ENCODE results near the gene ST8SIA5. TPM values are rescaled to one million over a fixed set of nuclear protein-coding genes. Genes with fewer than 3 reads are reported as not detected.

Gene ST8SIA5
- total RNA-seq, 2 experiments from 2014 or later = not detected

- intact Hi-C loops (cut with DNase I, micrococcal nuclease) = no loop called here
- Mint-ChIP-seq H3K27me3 (no peaks in the 10 kb centered on the region), H3K4me1 (no peaks in the 10 kb centered on the region), H3K9me3 (ENCODE audit: low read depth) (no peaks in the 10 kb centered on the region), H3K36me3 (ENCODE audit: low read depth) (no peaks in the 10 kb centered on the region), H3K27ac (no peak overlapping the region), H3K4me3 (no peak overlapping the region)
- POLR2A ChIA-PET = no interaction called here
- no peak for DNase-seq
- CTCF ChIA-PET = interaction anchor here (1.2 kb wide), 1 partner anchor 18 kb away, joined by 4 read pairs; no protein-coding TSS in a partner anchor
- ATAC-seq = no peak
Observed at GRCh38 chr18:46639386-46639785, 117.5 kb downstream of the ST8SIA5 start.

- intact Hi-C loops (cut with DNase I, micrococcal nuclease) = no loop called here
- no peaks in the 10 kb centered on the region for H3K27me3 Mint-ChIP-seq
- POLR2A ChIA-PET = no interaction called here
- DNase-seq (no peak), ATAC-seq (no peak)
- H3K36me3 Mint-ChIP-seq (ENCODE audit: low read depth) = no peaks in the 10 kb centered on the region
- CTCF ChIA-PET = no interaction called here
- no peaks in the 10 kb centered on the region for H3K4me1 Mint-ChIP-seq
- no peak overlapping the region for H3K4me3 Mint-ChIP-seq
- H3K9me3 Mint-ChIP-seq (ENCODE audit: low read depth) = no peaks in the 10 kb centered on the region
- no peak overlapping the region for H3K27ac Mint-ChIP-seq
Observed at GRCh38 chr18:46636040-46636630, 120.7 kb downstream of the ST8SIA5 start.

- H3K4me3 Mint-ChIP-seq = no peak overlapping the region
- intact Hi-C loops (cut with DNase I, micrococcal nuclease) = no loop called here
- H3K27ac Mint-ChIP-seq = no peak overlapping the region
- no peaks in the 10 kb centered on the region for H3K4me1 Mint-ChIP-seq
- H3K27me3 Mint-ChIP-seq = no peaks in the 10 kb centered on the region
- no peaks in the 10 kb centered on the region for H3K9me3 Mint-ChIP-seq (ENCODE audit: low read depth)
- no peak for DNase-seq
- ChIA-PET CTCF (interaction anchor here (0.5 kb wide), 1 partner anchor 351 kb away, joined by 3 read pairs; no protein-coding TSS in a partner anchor), POLR2A (no interaction called here)
- no peak for ATAC-seq
- H3K36me3 Mint-ChIP-seq (ENCODE audit: low read depth) = no peaks in the 10 kb centered on the region
Observed at GRCh38 chr18:46632401-46633071, 124.3 kb downstream of the ST8SIA5 start.

- H3K36me3 Mint-ChIP-seq (ENCODE audit: low read depth) = no peaks in the 10 kb centered on the region
- ChIA-PET CTCF (interaction anchor here (0.9 kb wide), 1 partner anchor 87 kb away, joined by 3 read pairs; no protein-coding TSS in a partner anchor), POLR2A (no interaction called here)
- H3K4me3 Mint-ChIP-seq = no peak overlapping the region
- H3K4me1 Mint-ChIP-seq = no peaks in the 10 kb centered on the region
- H3K27me3 Mint-ChIP-seq = no peaks in the 10 kb centered on the region
- intact Hi-C loops (cut with DNase I, micrococcal nuclease) = no loop called here
- DNase-seq (no peak), ATAC-seq (no peak)
- no peak overlapping the region for H3K27ac Mint-ChIP-seq
- no peaks in the 10 kb centered on the region for H3K9me3 Mint-ChIP-seq (ENCODE audit: low read depth)
Observed at GRCh38 chr18:46630991-46631390, 125.9 kb downstream of the ST8SIA5 start.

GRCh38 chr18:46630160-46630559 lies 126.7 kb downstream of the ST8SIA5 start:
- peak; percentile 69 for ATAC-seq

GRCh38 chr18:46629361-46629760 lies 127.5 kb downstream of the ST8SIA5 start:
- intact Hi-C loops (cut with DNase I, micrococcal nuclease) = no loop called here

More at GRCh38 chr18:46630160-46630559, 126.7 kb downstream of the ST8SIA5 start:
- ChIA-PET CTCF (interaction anchor here (0.5 to 0.9 kb wide), 3 partner anchors 28 to 506 kb away, joined by 3 to 5 read pairs (median 3); no protein-coding TSS in a partner anchor), POLR2A (no interaction called here)
- no peak overlapping the region for H3K27ac Mint-ChIP-seq
- H3K27me3 Mint-ChIP-seq = no peaks in the 10 kb centered on the region
- no peak overlapping the region for H3K4me3 Mint-ChIP-seq
- H3K9me3 Mint-ChIP-seq (ENCODE audit: low read depth) = no peaks in the 10 kb centered on the region
- no peaks in the 10 kb centered on the region for H3K4me1 Mint-ChIP-seq
- H3K36me3 Mint-ChIP-seq (ENCODE audit: low read depth) = no peaks in the 10 kb centered on the region
- peak; percentile 11 for DNase-seq
- intact Hi-C loops (cut with DNase I, micrococcal nuclease) = no loop called here

GRCh38 chr18:46628206-46628605 lies 128.6 kb downstream of the ST8SIA5 start:
- CTCF ChIA-PET = interaction anchor here (1.2 kb wide), 1 partner anchor 30 kb away, joined by 3 read pairs; no protein-coding TSS in a partner anchor
- no peak for DNase-seq
- no peak overlapping the region for H3K4me3 Mint-ChIP-seq
- H3K36me3 Mint-ChIP-seq (ENCODE audit: low read depth) = no peaks in the 10 kb centered on the region
- H3K27me3 Mint-ChIP-seq = no peaks in the 10 kb centered on the region
- POLR2A ChIA-PET = no interaction called here
- peaks cover 16% of the 10 kb centered on the region for H3K4me1 Mint-ChIP-seq
- intact Hi-C loops (cut with DNase I, micrococcal nuclease) = no loop called here
- H3K9me3 Mint-ChIP-seq (ENCODE audit: low read depth) = no peaks in the 10 kb centered on the region
- H3K27ac Mint-ChIP-seq = no peak overlapping the region
- ATAC-seq = no peak

More at GRCh38 chr18:46629361-46629760, 127.5 kb downstream of the ST8SIA5 start:
- Mint-ChIP-seq H3K36me3 (ENCODE audit: low read depth) (no peaks in the 10 kb centered on the region), H3K4me3 (no peak overlapping the region), H3K27me3 (no peaks in the 10 kb centered on the region), H3K9me3 (ENCODE audit: low read depth) (no peaks in the 10 kb centered on the region), H3K27ac (no peak overlapping the region), H3K4me1 (peaks cover 5% of the 10 kb centered on the region)
- DNase-seq (no peak), ATAC-seq (no peak)
- ChIA-PET POLR2A (no interaction called here), CTCF (interaction anchor here (0.7 kb wide), 1 partner anchor 28 kb away, joined by 3 read pairs; no protein-coding TSS in a partner anchor)

- CTCF ChIA-PET = no interaction called here
- POLR2A ChIA-PET = no interaction called here
- Mint-ChIP-seq H3K4me1 (peaks cover 21% of the 10 kb centered on the region), H3K27me3 (no peaks in the 10 kb centered on the region), H3K4me3 (no peak overlapping the region), H3K36me3 (ENCODE audit: low read depth) (no peaks in the 10 kb centered on the region), H3K9me3 (ENCODE audit: low read depth) (no peaks in the 10 kb centered on the region), H3K27ac (no peak overlapping the region)
- intact Hi-C loops (cut with DNase I, micrococcal nuclease) = no loop called here
- no peak for DNase-seq
- ATAC-seq = no peak
Observed at GRCh38 chr18:46627136-46627535, 129.7 kb downstream of the ST8SIA5 start.

GRCh38 chr18:46625069-46625468 lies 131.8 kb downstream of the ST8SIA5 start:
- POLR2A ChIA-PET = interaction anchor here (0.7 kb wide), 1 partner anchor 230 kb away, joined by 7 read pairs; no protein-coding TSS in a partner anchor
- no peaks in the 10 kb centered on the region for H3K9me3 Mint-ChIP-seq (ENCODE audit: low read depth)
- no peak for DNase-seq
- ATAC-seq = no peak
- H3K27me3 Mint-ChIP-seq = no peaks in the 10 kb centered on the region
- intact Hi-C loops (cut with DNase I, micrococcal nuclease) = no loop called here
- H3K4me3 Mint-ChIP-seq = no peak overlapping the region
- H3K36me3 Mint-ChIP-seq (ENCODE audit: low read depth) = no peaks in the 10 kb centered on the region
- CTCF ChIA-PET = interaction anchor here (0.7 to 1.0 kb wide), 2 partner anchors 16 to 33 kb away, joined by 3 read pairs; no protein-coding TSS in a partner anchor
- no peak overlapping the region for H3K27ac Mint-ChIP-seq
- H3K4me1 Mint-ChIP-seq = peaks cover 31% of the 10 kb centered on the region

GRCh38 chr18:46624127-46624526 lies 132.7 kb downstream of the ST8SIA5 start:
- peak; percentile 63 for ATAC-seq
- peak overlapping the region; percentile 67 for H3K27ac Mint-ChIP-seq
- intact Hi-C loops (cut with DNase I, micrococcal nuclease) = no loop called here
- ChIA-PET POLR2A (no interaction called here), CTCF (interaction anchor here (0.5 to 2.7 kb wide), 4 partner anchors 11 to 343 kb away, joined by 3 to 9 read pairs (median 6); no protein-coding TSS in a partner anchor)
- H3K36me3 Mint-ChIP-seq (ENCODE audit: low read depth) = no peaks in the 10 kb centered on the region
- peaks cover 31% of the 10 kb centered on the region for H3K4me1 Mint-ChIP-seq
- H3K9me3 Mint-ChIP-seq (ENCODE audit: low read depth) = no peaks in the 10 kb centered on the region
- no peaks in the 10 kb centered on the region for H3K27me3 Mint-ChIP-seq
- H3K4me3 Mint-ChIP-seq = no peak overlapping the region
- peak; percentile 55 for DNase-seq

- CTCF ChIA-PET = interaction anchor here (0.5 to 2.7 kb wide), 9 partner anchors 11 to 343 kb away, joined by 3 to 9 read pairs (median 3); no protein-coding TSS in a partner anchor
Observed at GRCh38 chr18:46623541-46623940, 133.3 kb downstream of the ST8SIA5 start.

More at GRCh38 chr18:46623541-46623940, 133.3 kb downstream of the ST8SIA5 start:
- intact Hi-C loops (cut with DNase I, micrococcal nuclease) = loop anchor here in 1 of 2 experiments (2.0 kb wide), 1 partner anchor 451 kb away; no protein-coding TSS in a partner anchor
- peak; percentile 60 for DNase-seq
- Mint-ChIP-seq H3K36me3 (ENCODE audit: low read depth) (no peaks in the 10 kb centered on the region), H3K4me1 (peaks cover 31% of the 10 kb centered on the region), H3K4me3 (no peak overlapping the region), H3K27ac (peak overlapping the region; percentile 67), H3K9me3 (ENCODE audit: low read depth) (no peaks in the 10 kb centered on the region), H3K27me3 (no peaks in the 10 kb centered on the region)
- POLR2A ChIA-PET = no interaction called here
- peak; percentile 79 for ATAC-seq

Measured in activated CD4-positive, alpha-beta T cell treated with anti-CD3 and anti-CD28 coated beads for 36 hours (primary cell).